Fibroblast of skin of right quadriceps (primary cell): ENCODE results near the gene MCTP1.

Source experiments
- DNase-seq: peaks from one replicate; pipeline ENCODE4 v3.0.0-alpha.2; 2013

MCTP1 gene

GRCh38 chr5:94690778-94691177 lies 594.1 kb downstream of the MCTP1 start:
- DNase-seq, result no peak

DNA sequence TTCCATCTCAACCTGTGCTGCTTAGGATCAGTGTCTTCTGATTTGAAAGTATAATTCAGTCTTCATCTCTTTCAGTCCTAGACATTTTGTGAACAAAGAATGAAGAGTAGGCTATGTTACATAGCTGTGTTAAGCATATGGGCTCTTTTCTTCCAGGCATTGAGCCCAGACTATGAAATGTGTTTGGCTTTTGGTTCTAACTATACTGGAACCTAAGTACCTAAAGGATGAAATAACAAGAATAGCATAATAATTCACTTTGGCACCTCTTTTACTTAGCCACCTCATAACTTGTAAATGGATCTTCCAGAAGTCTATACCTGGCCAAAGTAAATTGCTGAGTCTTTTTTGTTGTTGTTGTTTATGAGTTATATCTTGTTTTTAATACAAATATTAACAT lies 595.0 kb downstream of the MCTP1 start:
- no peak for DNase-seq

DNA sequence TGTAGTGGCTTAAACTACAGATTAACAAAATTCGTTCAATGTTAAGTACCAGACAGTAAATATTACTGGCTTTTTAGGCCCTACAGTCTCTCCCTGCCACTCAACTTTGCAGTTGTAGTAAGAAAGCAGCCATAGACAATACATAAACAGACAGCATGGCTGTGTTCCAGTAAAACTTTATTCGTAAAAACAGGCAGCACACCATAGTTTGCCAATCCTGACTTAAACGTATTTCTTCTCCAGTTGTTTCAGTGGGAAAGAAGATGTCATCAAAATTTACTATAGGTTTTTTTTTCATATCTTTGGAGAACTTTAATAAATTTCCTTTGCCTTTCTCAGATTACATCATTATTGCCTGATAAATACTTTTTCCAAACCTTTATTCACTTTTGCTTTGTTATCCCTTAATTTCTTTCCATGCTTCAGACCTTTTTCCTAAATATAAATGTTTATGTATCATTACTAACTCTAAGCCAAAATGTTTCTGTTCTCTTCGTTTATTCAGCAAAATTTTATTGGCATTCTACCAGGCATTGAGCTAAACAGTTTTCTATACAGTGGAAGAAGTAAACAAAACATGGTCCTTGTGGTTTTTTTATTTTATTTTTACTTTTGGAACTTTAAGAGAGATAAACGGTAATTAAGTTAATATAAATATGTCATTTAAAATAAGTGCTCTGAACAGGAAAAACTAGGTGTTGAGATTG lies 601.9 kb downstream of the MCTP1 start:
- DNase-seq, result no peak

DNA sequence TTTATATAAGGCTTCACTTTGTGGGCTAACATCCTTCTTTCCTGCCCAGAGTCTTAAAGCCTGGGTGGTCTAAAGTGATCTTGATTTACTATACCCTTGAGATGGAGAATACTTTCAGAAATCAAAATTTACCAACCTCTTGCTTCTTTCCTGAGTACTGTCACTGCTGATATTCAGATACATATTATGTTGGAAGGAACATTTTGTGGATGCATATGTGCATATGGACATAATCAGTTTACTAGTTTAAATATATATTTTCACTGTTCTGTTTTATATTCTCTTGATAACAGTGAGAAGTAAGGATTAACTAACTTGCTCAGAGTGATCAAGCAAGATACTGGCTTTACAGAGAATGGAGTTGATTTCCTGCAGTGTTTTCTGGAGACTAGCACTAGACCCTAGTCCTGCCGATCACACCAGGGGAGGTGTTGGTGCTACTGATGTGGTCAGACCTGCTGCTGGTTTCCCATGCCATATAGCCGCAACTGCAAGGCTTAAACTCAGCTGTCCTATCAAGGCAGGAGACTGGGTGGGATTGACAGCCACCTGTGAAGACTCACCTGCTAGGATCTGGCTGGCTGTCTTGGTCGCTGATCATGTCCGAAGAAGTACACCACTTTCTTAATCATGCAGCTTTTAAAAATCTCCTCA lies 608.8 kb downstream of the MCTP1 start:
- no peak for DNase-seq

DNA sequence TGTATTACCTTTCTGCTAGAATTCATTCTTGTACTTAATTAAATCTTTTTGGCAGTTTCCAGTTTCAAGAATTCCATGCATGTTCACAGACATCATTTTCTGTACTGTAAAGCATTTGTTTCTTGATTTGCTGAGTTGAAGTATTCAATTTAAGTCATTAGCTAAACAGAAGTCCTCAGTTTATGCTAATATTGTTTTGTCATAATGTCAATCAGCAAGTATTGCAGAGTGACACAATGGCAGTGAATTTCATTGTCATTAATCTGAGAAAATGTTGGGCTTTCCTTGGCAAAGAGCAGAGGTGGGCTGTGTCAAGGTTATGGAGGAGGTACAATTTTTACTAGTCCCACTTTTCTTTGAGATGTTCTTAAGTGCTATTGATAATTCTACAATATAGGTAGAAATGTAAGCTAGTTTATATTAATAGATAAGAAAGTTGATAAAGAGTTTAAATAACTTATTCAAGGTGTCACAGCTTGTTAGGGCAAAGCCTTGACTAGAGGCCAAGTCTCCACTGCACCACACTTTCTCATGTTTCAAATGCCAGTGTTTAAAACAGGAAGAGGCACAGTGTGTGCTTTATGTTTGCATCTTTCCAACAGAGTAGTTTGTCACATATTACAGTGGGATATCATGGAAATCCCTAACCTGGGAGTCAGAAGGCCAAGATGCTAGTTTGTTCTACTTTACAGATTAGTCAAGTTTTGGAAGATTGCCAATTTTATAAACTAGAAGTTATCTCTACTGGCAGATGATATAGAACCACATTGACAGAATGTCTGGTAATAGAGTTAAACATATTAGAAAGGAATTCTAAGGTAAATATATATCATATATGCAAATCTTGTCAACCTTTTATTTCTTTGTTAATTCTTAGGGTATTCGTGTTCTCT lies 610.2 kb downstream of the MCTP1 start:
- peak; percentile 4 for DNase-seq

DNA sequence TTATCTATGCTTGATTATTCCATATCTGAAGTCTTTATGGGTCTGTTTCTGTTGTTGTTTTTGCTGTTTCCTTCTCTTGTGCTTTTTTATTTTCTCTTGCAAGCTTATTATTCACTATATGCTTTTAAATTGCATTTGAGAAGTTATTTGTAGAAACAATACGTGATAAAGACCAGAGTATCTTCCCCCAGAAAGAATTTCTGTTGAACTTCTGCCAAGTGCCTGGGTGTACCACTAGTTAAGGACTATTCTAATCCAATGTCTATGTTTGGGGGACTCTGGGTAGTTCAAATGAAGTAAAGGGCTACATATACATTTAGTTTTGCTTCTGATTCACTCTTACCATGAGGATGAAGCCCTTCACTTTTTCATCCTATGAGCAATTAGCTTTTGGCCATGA lies 612.1 kb downstream of the MCTP1 start:
- DNase-seq, result peak; percentile 7

DNA sequence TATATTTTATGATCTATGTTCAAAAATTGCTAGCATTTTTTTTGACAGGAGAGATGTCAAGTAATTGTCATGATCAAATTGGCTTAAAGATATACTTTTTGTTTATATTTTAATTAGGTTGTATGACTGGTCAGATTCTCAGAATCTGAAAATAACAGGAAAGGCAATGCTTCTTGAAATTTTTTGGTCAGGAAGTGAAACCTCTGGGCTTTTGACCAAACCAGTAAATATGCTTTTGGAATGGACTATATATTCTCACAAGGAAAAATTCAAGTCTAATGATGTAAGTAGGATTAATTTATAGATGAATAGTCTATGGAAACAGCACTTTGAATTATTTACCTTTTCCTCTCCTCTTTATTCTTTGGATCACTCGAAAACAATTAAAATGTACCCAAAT lies 614.2 kb downstream of the MCTP1 start:
- peak; percentile 25 for DNase-seq

- DNase-seq, result no peak
These were observed 617.0 kb downstream of the MCTP1 start for GRCh38 chr5:94667937-94668336.

DNA sequence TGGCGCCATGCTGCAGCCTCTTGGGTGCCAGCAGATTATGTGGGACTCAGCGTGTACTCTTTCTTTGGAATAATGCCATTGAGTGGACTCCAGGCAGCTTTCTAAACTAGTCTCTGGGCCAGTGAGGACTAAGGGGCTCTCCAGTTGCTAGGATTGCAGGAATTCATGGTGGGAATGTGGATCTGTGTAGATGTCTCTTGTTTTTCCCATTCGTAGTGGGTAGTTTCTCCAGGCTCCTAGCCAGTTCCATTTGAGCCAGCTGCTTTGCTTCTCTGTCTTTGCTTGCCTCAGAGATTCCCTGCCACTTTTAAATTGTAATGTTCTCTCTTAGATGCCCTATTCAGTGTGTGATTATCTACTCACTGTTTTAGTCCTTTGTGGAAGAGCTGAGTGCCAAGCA lies 623.8 kb downstream of the MCTP1 start:
- DNase-seq, result no peak

- DNase-seq, result no peak
These were observed 624.4 kb downstream of the MCTP1 start for GRCh38 chr5:94660506-94660905.

GRCh38 chr5:94658272-94658671 lies 626.6 kb downstream of the MCTP1 start:
- DNase-seq, result no peak
